ENCODE results near the gene AAMDC.
"Not testable (repeated sequence)": the region's sequence is repeated elsewhere in the genome, so short reads cannot be mapped to it uniquely, and the experiment has no call there.

The AAMDC gene

GRCh38 chr11:77801477-77801876 lies 19.5 kb upstream of the AAMDC start:
- TF ChIP-seq ZNF274 (IDR thresholded peaks at IDR 0.05; ENCODE audit: low read depth, low read length): no peak
- no peak overlapping the region for H3K4me3 ChIP-seq (ENCODE audit: low read length)

- no peak for TF ChIP-seq ZNF274 (IDR thresholded peaks at IDR 0.05; ENCODE audit: low read depth, low read length)
- H3K4me3 ChIP-seq (ENCODE audit: low read length): no peak overlapping the region
Observed at GRCh38 chr11:77806415-77806814, 14.5 kb upstream of the AAMDC start.

GRCh38 chr11:77806993-77807392 lies 14.0 kb upstream of the AAMDC start:
- no peak overlapping the region for H3K4me3 ChIP-seq (ENCODE audit: low read length)
- TF ChIP-seq ZNF274 (IDR thresholded peaks at IDR 0.05; ENCODE audit: low read depth, low read length): no peak

- no peak overlapping the region for H3K4me3 ChIP-seq (ENCODE audit: low read length)
- TF ChIP-seq ZNF274 (IDR thresholded peaks at IDR 0.05; ENCODE audit: low read depth, low read length): no peak
Observed at GRCh38 chr11:77813256-77813655, 7.7 kb upstream of the AAMDC start.

GRCh38 chr11:77814848-77815247 lies 6.1 kb upstream of the AAMDC start:
- no peak for TF ChIP-seq ZNF274 (IDR thresholded peaks at IDR 0.05; ENCODE audit: low read depth, low read length)
- H3K4me3 ChIP-seq (ENCODE audit: low read length): no peak overlapping the region

GRCh38 chr11:77815459-77815858 lies 5.5 kb upstream of the AAMDC start:
- no peak for TF ChIP-seq ZNF274 (IDR thresholded peaks at IDR 0.05; ENCODE audit: low read depth, low read length)
- H3K4me3 ChIP-seq (ENCODE audit: low read length): no peak overlapping the region

GRCh38 chr11:77819411-77819920 lies 1.5 kb upstream of the AAMDC start:
- H3K4me3 ChIP-seq (ENCODE audit: low read length): peak overlapping the region; percentile 77
- no peak for TF ChIP-seq ZNF274 (IDR thresholded peaks at IDR 0.05; ENCODE audit: low read depth, low read length)

GRCh38 chr11:77819921-77820564 lies 901 bp upstream of the AAMDC start:
- peak overlapping the region; percentile 77 for H3K4me3 ChIP-seq (ENCODE audit: low read length)
- TF ChIP-seq ZNF274 (IDR thresholded peaks at IDR 0.05; ENCODE audit: low read depth, low read length): no peak

- no peak for TF ChIP-seq ZNF274 (IDR thresholded peaks at IDR 0.05; ENCODE audit: low read depth, low read length)
- H3K4me3 ChIP-seq (ENCODE audit: low read length): peak overlapping the region; percentile 77
Observed at GRCh38 chr11:77821349-77821851, 456 bp downstream of the AAMDC start.

- not testable (repeated sequence) for H3K4me3 ChIP-seq (ENCODE audit: low read length)
Observed at GRCh38 chr11:77822126-77822525, 1.2 kb downstream of the AAMDC start.

- TF ChIP-seq ZNF274 (IDR thresholded peaks at IDR 0.05; ENCODE audit: low read depth, low read length): no peak
- H3K4me3 ChIP-seq (ENCODE audit: low read length): no peak overlapping the region
Observed at GRCh38 chr11:77823775-77824174, 2.8 kb downstream of the AAMDC start.

- no peak for TF ChIP-seq ZNF274 (IDR thresholded peaks at IDR 0.05; ENCODE audit: low read depth, low read length)
- no peak overlapping the region for H3K4me3 ChIP-seq (ENCODE audit: low read length)
Observed at GRCh38 chr11:77828926-77829325, 8.0 kb downstream of the AAMDC start.

GRCh38 chr11:77833302-77833701 lies 12.4 kb downstream of the AAMDC start:
- H3K4me3 ChIP-seq (ENCODE audit: low read length): no peak overlapping the region
- no peak for TF ChIP-seq ZNF274 (IDR thresholded peaks at IDR 0.05; ENCODE audit: low read depth, low read length)

GRCh38 chr11:77842441-77843121 lies 21.6 kb downstream of the AAMDC start:
- no peak overlapping the region for H3K4me3 ChIP-seq (ENCODE audit: low read length)
- TF ChIP-seq ZNF274 (IDR thresholded peaks at IDR 0.05; ENCODE audit: low read depth, low read length): no peak

GRCh38 chr11:77843700-77844099 lies 22.8 kb downstream of the AAMDC start:
- H3K4me3 ChIP-seq (ENCODE audit: low read length): not testable (repeated sequence)

All from GM08714 (cell line).